Gastrocnemius medialis (tissue), 4 donors: Measurements from ENCODE around the gene GALNT2.

ENCODE experiments used
- POLR2A ChIP-seq, 2 donors: fragments of 450-650 bp; IDR thresholded peaks; one replicate each; pipeline ENCODE4 v1.6.1; 2017; ENCODE audit warnings: antibody characterized with exemption in 2 of 2, mild to moderate bottlenecking in 2 of 2, moderate library complexity in 2 of 2
- TF ChIP-seq, protein P1 (sequence below), 5 experiments: fragments of 450-650 bp in 3 of 5; fragments of 200-600 bp in 2 of 5; sonication (generic) in 2 of 5; IDR thresholded peaks in 4 of 5; conservative IDR thresholded peaks in 1 of 5; 1 replicate in 4 of 5; 2 replicates in 1 of 5; pipeline ENCODE4 v1.5.1; 2016 to 2019; ENCODE audit warnings: antibody characterized with exemption in 5 of 5, mild to moderate bottlenecking in 3 of 5, moderate library complexity in 3 of 5

DNA sequence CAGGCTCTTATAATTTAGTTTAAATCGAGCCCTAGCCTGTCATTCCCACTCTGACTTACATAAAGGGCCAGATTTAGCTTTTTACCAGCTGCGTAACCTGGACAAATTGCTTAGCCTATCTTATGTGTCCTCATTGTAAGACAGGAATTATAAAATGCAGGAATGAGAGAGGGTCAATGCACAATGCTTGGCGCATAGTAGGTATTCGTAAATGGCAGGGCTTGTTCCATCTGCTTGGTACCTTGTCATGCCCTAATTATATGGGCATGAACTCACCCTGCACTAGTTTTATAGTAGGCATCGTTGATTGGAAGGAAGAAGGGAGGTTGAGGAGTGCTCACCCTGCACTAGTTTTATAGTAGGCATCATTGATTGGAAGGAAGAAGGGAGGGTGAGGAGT lies 108.8 kb downstream of the GALNT2 start:
- no peak for TF ChIP-seq POLR2A (IDR thresholded peaks at IDR 0.05)
- TF ChIP-seq, protein P1, sequence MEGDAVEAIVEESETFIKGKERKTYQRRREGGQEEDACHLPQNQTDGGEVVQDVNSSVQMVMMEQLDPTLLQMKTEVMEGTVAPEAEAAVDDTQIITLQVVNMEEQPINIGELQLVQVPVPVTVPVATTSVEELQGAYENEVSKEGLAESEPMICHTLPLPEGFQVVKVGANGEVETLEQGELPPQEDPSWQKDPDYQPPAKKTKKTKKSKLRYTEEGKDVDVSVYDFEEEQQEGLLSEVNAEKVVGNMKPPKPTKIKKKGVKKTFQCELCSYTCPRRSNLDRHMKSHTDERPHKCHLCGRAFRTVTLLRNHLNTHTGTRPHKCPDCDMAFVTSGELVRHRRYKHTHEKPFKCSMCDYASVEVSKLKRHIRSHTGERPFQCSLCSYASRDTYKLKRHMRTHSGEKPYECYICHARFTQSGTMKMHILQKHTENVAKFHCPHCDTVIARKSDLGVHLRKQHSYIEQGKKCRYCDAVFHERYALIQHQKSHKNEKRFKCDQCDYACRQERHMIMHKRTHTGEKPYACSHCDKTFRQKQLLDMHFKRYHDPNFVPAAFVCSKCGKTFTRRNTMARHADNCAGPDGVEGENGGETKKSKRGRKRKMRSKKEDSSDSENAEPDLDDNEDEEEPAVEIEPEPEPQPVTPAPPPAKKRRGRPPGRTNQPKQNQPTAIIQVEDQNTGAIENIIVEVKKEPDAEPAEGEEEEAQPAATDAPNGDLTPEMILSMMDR (IDR thresholded peaks at IDR 0.05 in 4 of 5, conservative IDR thresholded peaks at IDR 0.05 in 1 of 5) = no peak
